C4-2B (cell line): ENCODE results near the gene CMIP.

Experiments used
- ZFX ChIP-seq: fragments of 450-650 bp; IDR thresholded peaks from 2 replicates; pipeline ENCODE4 v1.6.1; 2017
- TF ChIP-seq, protein P1 (sequence below): fragments of 450-650 bp; conservative IDR thresholded peaks from 2 replicates; pipeline ENCODE4 v1.5.1; 2017; ENCODE audit warnings: mild to moderate bottlenecking

DNA sequence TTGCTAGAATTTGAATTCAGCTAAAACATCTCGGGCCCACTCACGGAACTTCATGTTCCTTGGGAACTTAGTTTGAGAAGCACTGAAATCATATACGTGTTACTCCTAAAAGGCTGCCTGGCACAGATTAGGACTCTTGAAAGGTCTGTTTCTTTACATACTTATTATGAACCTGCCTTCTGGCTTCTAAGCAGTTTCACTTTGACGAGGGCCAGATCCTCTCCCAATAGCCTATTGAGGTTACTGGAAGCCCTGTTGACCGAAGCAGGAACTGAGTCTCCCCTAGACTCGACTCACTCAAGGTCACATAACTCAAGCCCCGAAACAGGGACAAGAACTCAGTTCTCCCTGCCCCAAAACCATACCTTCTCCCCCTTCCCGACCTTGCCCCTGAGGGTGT, 212.6 kb downstream of the CMIP start:
- TF ChIP-seq, protein P1, sequence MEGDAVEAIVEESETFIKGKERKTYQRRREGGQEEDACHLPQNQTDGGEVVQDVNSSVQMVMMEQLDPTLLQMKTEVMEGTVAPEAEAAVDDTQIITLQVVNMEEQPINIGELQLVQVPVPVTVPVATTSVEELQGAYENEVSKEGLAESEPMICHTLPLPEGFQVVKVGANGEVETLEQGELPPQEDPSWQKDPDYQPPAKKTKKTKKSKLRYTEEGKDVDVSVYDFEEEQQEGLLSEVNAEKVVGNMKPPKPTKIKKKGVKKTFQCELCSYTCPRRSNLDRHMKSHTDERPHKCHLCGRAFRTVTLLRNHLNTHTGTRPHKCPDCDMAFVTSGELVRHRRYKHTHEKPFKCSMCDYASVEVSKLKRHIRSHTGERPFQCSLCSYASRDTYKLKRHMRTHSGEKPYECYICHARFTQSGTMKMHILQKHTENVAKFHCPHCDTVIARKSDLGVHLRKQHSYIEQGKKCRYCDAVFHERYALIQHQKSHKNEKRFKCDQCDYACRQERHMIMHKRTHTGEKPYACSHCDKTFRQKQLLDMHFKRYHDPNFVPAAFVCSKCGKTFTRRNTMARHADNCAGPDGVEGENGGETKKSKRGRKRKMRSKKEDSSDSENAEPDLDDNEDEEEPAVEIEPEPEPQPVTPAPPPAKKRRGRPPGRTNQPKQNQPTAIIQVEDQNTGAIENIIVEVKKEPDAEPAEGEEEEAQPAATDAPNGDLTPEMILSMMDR = no peak
- TF ChIP-seq ZFX = no peak
